ENCODE results near the gene NTNG1. TPM values are rescaled to one million over a fixed set of nuclear protein-coding genes. Genes with fewer than 3 reads are reported as not detected.

The NTNG1 gene
- total RNA-seq, 1 donor from 2014 or later = 25.8 TPM

GRCh38 chr1:107394301-107394700, 253.5 kb downstream of the NTNG1 start:
- no peak for TF ChIP-seq CTCF (conservative IDR thresholded peaks at IDR 0.05; ENCODE audit: low read depth, low read length)
- no peak for DNase-seq (ENCODE audit: low read depth)
- no peak overlapping the region for H3K4me3 ChIP-seq (ENCODE audit: low read depth, low read length)

DNA sequence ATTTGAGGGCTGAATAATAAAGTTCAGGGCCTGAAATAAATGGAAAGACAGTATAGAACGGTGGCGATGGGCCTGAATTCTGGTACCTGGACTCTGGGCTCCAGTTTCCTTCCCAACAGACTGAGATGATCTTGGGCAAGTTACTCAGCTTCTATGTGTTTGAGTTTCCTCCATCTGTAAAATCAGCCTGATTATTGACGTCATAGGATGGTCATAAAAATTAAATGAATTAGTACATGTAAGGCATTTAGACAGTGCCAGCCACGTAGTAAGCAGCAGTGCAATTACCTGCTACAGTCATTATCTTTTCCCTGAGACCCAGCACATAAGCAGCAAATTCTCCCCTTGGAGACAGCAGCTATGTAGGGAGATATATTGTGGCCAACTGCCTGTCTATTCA, 260.9 kb downstream of the NTNG1 start:
- H3K4me3 ChIP-seq (ENCODE audit: low read depth, low read length) = no peak overlapping the region
- TF ChIP-seq CTCF (conservative IDR thresholded peaks at IDR 0.05; ENCODE audit: low read depth, low read length) = no peak
- no peak for DNase-seq (ENCODE audit: low read depth)

DNA sequence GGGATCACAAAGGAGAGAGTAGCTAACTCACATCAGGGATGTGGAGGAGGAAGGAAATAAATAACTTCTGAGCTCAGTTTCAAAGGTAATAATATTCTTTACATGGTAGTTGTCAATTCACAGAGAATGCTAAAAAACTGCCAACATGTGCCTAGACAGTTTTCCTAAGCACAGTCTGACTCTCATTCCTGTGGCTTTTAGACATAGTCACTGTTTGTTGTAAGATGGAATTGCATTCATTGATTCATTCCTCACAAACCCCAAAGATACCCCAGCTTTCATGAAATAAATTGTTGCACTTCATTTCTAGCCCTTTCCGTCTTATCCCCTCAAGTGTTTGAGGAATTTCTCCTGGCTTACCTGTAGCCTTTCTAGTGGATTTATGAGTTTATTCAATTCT, 263.9 kb downstream of the NTNG1 start:
- no peak for TF ChIP-seq CTCF (conservative IDR thresholded peaks at IDR 0.05; ENCODE audit: low read depth, low read length)
- DNase-seq (ENCODE audit: low read depth) = no peak

DNA sequence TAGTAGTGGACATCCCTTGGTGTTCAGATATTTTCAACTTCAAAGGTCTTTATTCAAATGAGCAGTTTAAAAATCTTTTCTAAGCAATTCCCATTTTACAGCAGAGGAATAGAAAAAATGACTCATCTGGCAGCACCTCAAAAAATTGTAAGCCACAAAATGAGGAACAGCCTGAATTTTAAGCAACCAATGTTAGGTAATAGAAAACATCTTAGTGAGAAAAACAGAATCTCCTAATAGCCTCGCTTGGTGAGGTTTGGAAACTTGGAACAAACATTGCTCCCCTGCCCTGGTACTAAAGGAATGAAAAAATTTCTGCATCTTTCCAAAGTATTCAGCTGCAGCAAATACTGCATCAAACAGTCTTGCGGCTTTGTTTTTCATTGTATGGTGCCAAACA, 264.4 kb downstream of the NTNG1 start:
- no peak for TF ChIP-seq CTCF (conservative IDR thresholded peaks at IDR 0.05; ENCODE audit: low read depth, low read length)
- no peak for DNase-seq (ENCODE audit: low read depth)
- H3K4me3 ChIP-seq (ENCODE audit: low read depth, low read length) = no peak overlapping the region

More for the DNA sequence above, 263.9 kb downstream of the NTNG1 start:
- no peak overlapping the region for H3K4me3 ChIP-seq (ENCODE audit: low read depth, low read length)

GRCh38 chr1:107407011-107407410, 266.2 kb downstream of the NTNG1 start:
- no peak for DNase-seq (ENCODE audit: low read depth)
- no peak overlapping the region for H3K4me3 ChIP-seq (ENCODE audit: low read depth, low read length)
- TF ChIP-seq CTCF (conservative IDR thresholded peaks at IDR 0.05; ENCODE audit: low read depth, low read length) = no peak

GRCh38 chr1:107413546-107413945, 272.7 kb downstream of the NTNG1 start:
- no peak overlapping the region for H3K4me3 ChIP-seq (ENCODE audit: low read depth, low read length)
- no peak for DNase-seq (ENCODE audit: low read depth)
- no peak for TF ChIP-seq CTCF (conservative IDR thresholded peaks at IDR 0.05; ENCODE audit: low read depth, low read length)

GRCh38 chr1:107413951-107414350, 273.1 kb downstream of the NTNG1 start:
- no peak for DNase-seq (ENCODE audit: low read depth)
- TF ChIP-seq CTCF (conservative IDR thresholded peaks at IDR 0.05; ENCODE audit: low read depth, low read length) = no peak
- H3K4me3 ChIP-seq (ENCODE audit: low read depth, low read length) = no peak overlapping the region

Measured in epithelial cell of proximal tubule (primary cell).